ENCODE results near the gene LRMDA. TPM values are rescaled to one million over a fixed set of nuclear protein-coding genes. Genes with fewer than 3 reads are reported as not detected.

Gene LRMDA
- total RNA-seq, 2 experiments from 2014 or later: not detected

DNA sequence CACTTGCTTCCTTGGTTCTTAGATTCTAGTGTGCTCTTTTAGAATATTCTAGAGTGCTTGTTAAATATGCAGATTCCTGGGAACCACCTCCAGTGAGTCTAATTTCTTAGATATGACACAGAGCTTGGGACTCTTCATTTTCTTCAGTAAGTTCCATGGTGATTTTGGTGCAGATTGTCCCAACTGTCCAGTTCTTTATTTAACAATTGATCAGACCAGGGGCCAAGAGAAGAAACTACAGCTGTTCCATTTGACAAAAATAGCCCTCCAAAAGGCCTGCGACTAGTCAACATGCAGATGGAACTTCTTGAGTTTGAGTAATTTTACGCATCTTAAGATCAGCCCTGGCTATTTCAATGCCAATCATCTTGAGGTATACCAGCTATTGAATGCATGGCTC is 760.7 kb downstream of the LRMDA start:
- Histone ChIP-seq H3K36me3 (ENCODE audit: insufficient read depth, low read length) (no peaks in the 10 kb centered on the region), H3K27me3 (ENCODE audit: control insufficient read depth in 1 of 2, insufficient read depth in 2 of 2, low read length in 2 of 2) (no peaks in the 10 kb centered on the region), H3K27ac (ENCODE audit: low read depth in 1 of 2, low read length in 2 of 2) (no peak overlapping the region), H3K4me1 (ENCODE audit: insufficient read depth, low read length) (no peaks in the 10 kb centered on the region), H3K4me3 (ENCODE audit: low read length) (no peak overlapping the region), H3K9me3 (ENCODE audit: control insufficient read depth in 1 of 2, insufficient read depth in 1 of 2, low read length in 2 of 2) (no peaks in the 10 kb centered on the region)
- Mint-ChIP-seq H3K4me1 (ENCODE audit: low read depth) (no peaks in the 10 kb centered on the region), H3K9me3 (no peaks in the 10 kb centered on the region), H3K36me3 (ENCODE audit: low read depth) (no peaks in the 10 kb centered on the region), H3K27ac (no peak overlapping the region), H3K4me3 (no peak overlapping the region), H3K27me3 (no peaks in the 10 kb centered on the region)
- intact Hi-C loops (cut with DNase I, micrococcal nuclease): no loop called here
- TF ChIP-seq, protein P1, sequence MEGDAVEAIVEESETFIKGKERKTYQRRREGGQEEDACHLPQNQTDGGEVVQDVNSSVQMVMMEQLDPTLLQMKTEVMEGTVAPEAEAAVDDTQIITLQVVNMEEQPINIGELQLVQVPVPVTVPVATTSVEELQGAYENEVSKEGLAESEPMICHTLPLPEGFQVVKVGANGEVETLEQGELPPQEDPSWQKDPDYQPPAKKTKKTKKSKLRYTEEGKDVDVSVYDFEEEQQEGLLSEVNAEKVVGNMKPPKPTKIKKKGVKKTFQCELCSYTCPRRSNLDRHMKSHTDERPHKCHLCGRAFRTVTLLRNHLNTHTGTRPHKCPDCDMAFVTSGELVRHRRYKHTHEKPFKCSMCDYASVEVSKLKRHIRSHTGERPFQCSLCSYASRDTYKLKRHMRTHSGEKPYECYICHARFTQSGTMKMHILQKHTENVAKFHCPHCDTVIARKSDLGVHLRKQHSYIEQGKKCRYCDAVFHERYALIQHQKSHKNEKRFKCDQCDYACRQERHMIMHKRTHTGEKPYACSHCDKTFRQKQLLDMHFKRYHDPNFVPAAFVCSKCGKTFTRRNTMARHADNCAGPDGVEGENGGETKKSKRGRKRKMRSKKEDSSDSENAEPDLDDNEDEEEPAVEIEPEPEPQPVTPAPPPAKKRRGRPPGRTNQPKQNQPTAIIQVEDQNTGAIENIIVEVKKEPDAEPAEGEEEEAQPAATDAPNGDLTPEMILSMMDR (IDR thresholded peaks at IDR 0.05): no peak
- ChIA-PET CTCF (no interaction called here), POLR2A (no interaction called here)
- DNase-seq (no peak), ATAC-seq (ENCODE audit: poor library complexity) (no peak)

DNA sequence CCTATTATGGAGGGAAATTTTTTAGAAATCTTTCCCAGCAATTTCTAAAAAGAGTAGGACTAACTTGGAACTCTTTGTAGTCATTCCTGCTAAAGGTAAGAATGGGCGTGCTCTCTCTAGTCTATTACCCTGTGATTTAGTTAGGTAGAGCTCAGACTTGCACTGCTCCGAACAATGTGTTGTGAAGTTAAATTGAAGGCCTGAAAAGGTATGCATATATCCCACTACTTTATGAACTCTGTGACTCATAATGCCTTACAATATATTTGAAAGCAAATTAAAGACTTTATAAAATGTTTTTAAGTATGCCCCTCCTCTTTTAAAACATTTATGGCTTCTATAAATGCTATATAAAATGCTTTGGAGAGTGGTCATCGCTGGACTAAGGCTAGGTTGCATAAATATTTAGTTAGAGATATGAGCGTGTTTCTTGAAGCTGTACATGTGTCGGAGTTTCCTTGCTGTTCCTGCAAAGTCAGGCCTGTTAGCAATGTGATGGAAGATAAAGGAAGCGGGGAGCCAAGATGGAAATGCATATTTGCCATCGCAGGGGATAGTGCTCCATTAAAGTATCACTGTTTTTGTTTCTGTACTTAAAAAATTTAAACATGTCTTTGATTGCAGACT is 761.4 kb downstream of the LRMDA start:
- ATAC-seq (ENCODE audit: poor library complexity) (no peak), DNase-seq (no peak)
- no peak overlapping the region for H3K27ac Mint-ChIP-seq
- no peaks in the 10 kb centered on the region for H3K4me1 Mint-ChIP-seq (ENCODE audit: low read depth)
- H3K4me3 Mint-ChIP-seq: no peak overlapping the region
- Histone ChIP-seq H3K4me1 (ENCODE audit: insufficient read depth, low read length) (no peaks in the 10 kb centered on the region), H3K27me3 (ENCODE audit: control insufficient read depth in 1 of 2, insufficient read depth in 2 of 2, low read length in 2 of 2) (no peaks in the 10 kb centered on the region), H3K9me3 (ENCODE audit: control insufficient read depth in 1 of 2, insufficient read depth in 1 of 2, low read length in 2 of 2) (no peaks in the 10 kb centered on the region), H3K36me3 (ENCODE audit: insufficient read depth, low read length) (no peaks in the 10 kb centered on the region), H3K27ac (ENCODE audit: low read depth in 1 of 2, low read length in 2 of 2) (no peak overlapping the region), H3K4me3 (ENCODE audit: low read length) (no peak overlapping the region)
- TF ChIP-seq, protein P1 (IDR thresholded peaks at IDR 0.05): no peak
- intact Hi-C loops (cut with DNase I, micrococcal nuclease): no loop called here
- H3K36me3 Mint-ChIP-seq (ENCODE audit: low read depth): no peaks in the 10 kb centered on the region
- no peaks in the 10 kb centered on the region for H3K27me3 Mint-ChIP-seq
- ChIA-PET CTCF (interaction anchor here (0.6 kb wide), 1 partner anchor 110 kb away, joined by 3 read pairs; no protein-coding TSS in a partner anchor), POLR2A (no interaction called here)
- H3K9me3 Mint-ChIP-seq: no peaks in the 10 kb centered on the region

DNA sequence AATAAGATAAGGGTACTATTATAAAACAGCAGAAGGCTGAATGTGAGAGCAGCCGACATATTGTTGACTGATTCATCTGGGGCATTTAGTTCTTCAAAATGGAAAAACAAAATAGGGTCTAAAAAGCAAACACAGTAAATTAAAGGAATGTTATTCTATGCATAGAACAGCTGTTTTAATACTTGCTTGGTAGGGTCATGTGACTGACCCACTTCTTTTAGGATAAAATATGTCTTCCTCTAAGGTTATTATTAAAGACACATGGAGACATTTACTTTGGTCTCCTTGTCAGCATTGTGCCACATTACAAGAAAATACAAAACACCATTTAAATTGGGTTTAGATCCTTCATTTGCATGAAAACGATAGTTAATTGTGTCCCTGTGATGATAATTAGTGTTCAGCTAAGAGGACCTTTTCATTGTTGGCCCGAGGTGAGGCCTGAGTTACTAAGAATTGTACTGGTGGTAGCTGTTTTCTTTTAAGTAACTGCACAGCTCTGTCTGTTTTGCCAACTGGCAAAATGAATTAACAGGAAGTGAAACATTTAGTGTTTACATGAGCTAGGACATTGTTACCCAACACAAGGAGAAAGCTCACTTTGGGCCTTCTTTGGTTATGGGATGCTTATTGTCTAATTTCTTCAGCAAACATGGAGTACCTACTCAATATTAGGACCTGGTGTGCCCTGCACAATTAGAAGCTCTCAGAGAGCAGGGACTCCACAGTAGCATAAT is 764.4 kb downstream of the LRMDA start:
- Mint-ChIP-seq H3K4me1 (ENCODE audit: low read depth) (no peaks in the 10 kb centered on the region), H3K36me3 (ENCODE audit: low read depth) (no peaks in the 10 kb centered on the region), H3K4me3 (no peak overlapping the region), H3K9me3 (no peaks in the 10 kb centered on the region), H3K27me3 (no peaks in the 10 kb centered on the region), H3K27ac (no peak overlapping the region)
- Histone ChIP-seq H3K4me1 (ENCODE audit: insufficient read depth, low read length) (no peaks in the 10 kb centered on the region), H3K36me3 (ENCODE audit: insufficient read depth, low read length) (no peaks in the 10 kb centered on the region), H3K9me3 (ENCODE audit: control insufficient read depth in 1 of 2, insufficient read depth in 1 of 2, low read length in 2 of 2) (peaks cover 0 to 3% of the 10 kb centered on the region in 2 experiments), H3K27me3 (ENCODE audit: control insufficient read depth in 1 of 2, insufficient read depth in 2 of 2, low read length in 2 of 2) (no peaks in the 10 kb centered on the region), H3K27ac (ENCODE audit: low read depth in 1 of 2, low read length in 2 of 2) (no peak overlapping the region), H3K4me3 (ENCODE audit: low read length) (no peak overlapping the region)
- intact Hi-C loops (cut with DNase I, micrococcal nuclease): no loop called here
- DNase-seq (no peak), ATAC-seq (ENCODE audit: poor library complexity) (no peak)
- POLR2A ChIA-PET: interaction anchor here (0.8 kb wide), 1 partner anchor 23 kb away, joined by 3 read pairs; no protein-coding TSS in a partner anchor
- TF ChIP-seq, protein P1 (IDR thresholded peaks at IDR 0.05): no peak
- CTCF ChIA-PET: no interaction called here
